Measurements from ENCODE around the gene TBX19. TPM values are rescaled to one million over a fixed set of nuclear protein-coding genes. Genes with fewer than 3 reads are reported as not detected.

Gene TBX19
- total and polyA plus RNA-seq, 2 donors (not counting 1 experiment from before 2014, with no cell fraction given), result 6.3 to 7.0 TPM

DNA sequence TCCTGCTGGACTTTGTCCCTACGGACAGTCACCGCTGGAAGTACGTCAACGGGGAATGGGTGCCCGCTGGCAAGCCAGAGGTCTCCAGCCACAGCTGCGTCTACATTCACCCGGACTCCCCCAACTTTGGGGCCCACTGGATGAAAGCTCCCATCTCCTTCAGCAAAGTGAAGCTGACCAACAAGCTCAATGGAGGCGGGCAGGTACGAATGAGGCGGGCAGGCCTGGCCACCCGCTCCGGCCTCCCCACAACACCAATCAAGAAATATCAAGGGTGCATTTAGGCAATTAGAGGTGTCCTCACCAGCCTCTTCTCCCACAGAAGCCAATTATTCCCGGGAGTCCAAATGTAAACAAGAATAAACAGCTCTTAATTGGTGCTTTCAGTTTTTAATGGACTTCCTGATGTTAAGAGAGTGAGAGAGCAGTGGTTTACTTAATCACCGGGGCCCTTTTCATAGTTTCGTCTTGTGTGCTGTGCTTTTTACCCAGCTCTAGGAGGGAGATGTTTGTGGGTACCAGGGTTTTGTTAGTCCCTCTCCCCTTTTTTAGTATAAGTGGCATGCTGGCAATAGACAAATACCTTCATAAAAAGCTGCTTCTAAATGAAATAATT, 10.7 kb downstream of the TBX19 start:
- 95% methylated on average over 13 of the region's 15 CpGs for WGBS (ENCODE audit: insufficient coverage)
- Mint-ChIP-seq H3K27me3 (no peaks in the 10 kb centered on the region), H3K27ac (no peak overlapping the region), H3K9me3 (ENCODE audit: insufficient read depth) (no peaks in the 10 kb centered on the region), H3K4me1 (peaks cover 4% of the 10 kb centered on the region), H3K4me3 (no peak overlapping the region)
- ATAC-seq (ENCODE audit: low read depth) (no peak), DNase-seq (no peak)
- Histone ChIP-seq H3K9me3 (ENCODE audit: control extremely low read depth in 1 of 3, control insufficient read depth in 2 of 3, insufficient read depth in 1 of 3, low read length in 2 of 3) (no peaks in the 10 kb centered on the region), H3K4me2 (replicated peaks; ENCODE audit: low read depth, low read length, poor library complexity, severe bottlenecking) (no peak overlapping the region), H3K4me3 (ENCODE audit: control extremely low read depth in 1 of 5, extremely low read depth in 1 of 5, insufficient read depth in 1 of 5, low read depth in 2 of 5, low read length in 4 of 5) (no peak overlapping the region), H2AFZ (ENCODE audit: insufficient read depth, low read depth, low read length, poor library complexity, severe bottlenecking) (no peak overlapping the region), H3K36me3 (replicated peaks in 1 of 2; ENCODE audit: control extremely low read depth in 1 of 2, control insufficient read depth in 1 of 2, extremely low read depth in 1 of 2, insufficient read depth in 2 of 2, low read length in 1 of 2) (peaks cover 0 to 3% of the 10 kb centered on the region in 2 experiments), H3K9ac (ENCODE audit: low read length) (no peak overlapping the region), H3K4me1 (ENCODE audit: control insufficient read depth in 2 of 2, insufficient read depth in 2 of 2, low read length in 2 of 2) (no peaks in the 10 kb centered on the region), H3K79me2 (ENCODE audit: control insufficient read depth, insufficient read depth, low read length) (no peaks in the 10 kb centered on the region), H4K20me1 (ENCODE audit: control insufficient read depth, insufficient read depth, low read length, poor library complexity, severe bottlenecking) (no peaks in the 10 kb centered on the region), H3K27me3 (replicated peaks in 1 of 4; ENCODE audit: control extremely low read depth in 1 of 4, control insufficient read depth in 3 of 4, insufficient read depth in 4 of 4, low read length in 3 of 4) (no peaks in the 10 kb centered on the region), H3K27ac (ENCODE audit: low read length in 2 of 2) (no peak overlapping the region)
- TF ChIP-seq, protein P1, sequence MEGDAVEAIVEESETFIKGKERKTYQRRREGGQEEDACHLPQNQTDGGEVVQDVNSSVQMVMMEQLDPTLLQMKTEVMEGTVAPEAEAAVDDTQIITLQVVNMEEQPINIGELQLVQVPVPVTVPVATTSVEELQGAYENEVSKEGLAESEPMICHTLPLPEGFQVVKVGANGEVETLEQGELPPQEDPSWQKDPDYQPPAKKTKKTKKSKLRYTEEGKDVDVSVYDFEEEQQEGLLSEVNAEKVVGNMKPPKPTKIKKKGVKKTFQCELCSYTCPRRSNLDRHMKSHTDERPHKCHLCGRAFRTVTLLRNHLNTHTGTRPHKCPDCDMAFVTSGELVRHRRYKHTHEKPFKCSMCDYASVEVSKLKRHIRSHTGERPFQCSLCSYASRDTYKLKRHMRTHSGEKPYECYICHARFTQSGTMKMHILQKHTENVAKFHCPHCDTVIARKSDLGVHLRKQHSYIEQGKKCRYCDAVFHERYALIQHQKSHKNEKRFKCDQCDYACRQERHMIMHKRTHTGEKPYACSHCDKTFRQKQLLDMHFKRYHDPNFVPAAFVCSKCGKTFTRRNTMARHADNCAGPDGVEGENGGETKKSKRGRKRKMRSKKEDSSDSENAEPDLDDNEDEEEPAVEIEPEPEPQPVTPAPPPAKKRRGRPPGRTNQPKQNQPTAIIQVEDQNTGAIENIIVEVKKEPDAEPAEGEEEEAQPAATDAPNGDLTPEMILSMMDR (IDR thresholded peaks at IDR 0.05), result no peak
- no peak for TF ChIP-seq EZH2 (IDR thresholded peaks at IDR 0.05; ENCODE audit: borderline replicate concordance, insufficient read depth, low read depth, low read length, poor library complexity, severe bottlenecking)
- CTCF ChIA-PET, result no interaction called here
- POLR2A ChIA-PET, result no interaction called here
- intact Hi-C loops (cut with micrococcal nuclease), result no loop called here

DNA sequence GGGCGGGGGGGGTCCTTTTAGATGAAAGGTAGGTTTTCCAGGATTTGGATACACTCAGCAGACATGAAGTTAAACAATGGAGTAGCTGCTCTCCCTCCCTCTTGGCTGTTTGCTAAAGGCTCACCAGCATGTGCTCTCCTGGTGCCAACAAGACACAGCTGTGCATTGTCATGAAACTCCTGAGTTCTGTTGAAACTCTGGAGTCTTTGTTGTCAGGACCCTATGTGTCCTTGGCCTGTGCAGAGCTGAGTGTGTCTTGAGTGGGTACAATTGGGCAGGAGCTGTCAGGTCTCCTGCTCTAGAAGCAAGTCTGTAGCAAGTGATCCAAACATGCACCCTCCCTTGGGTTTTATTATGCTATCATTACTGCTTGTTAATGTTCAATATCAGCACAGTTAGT, 12.7 kb downstream of the TBX19 start:
- CTCF ChIA-PET, result no interaction called here
- Histone ChIP-seq H3K4me3 (ENCODE audit: control extremely low read depth in 1 of 5, extremely low read depth in 1 of 5, insufficient read depth in 1 of 5, low read depth in 2 of 5, low read length in 4 of 5) (no peak overlapping the region), H3K9me3 (ENCODE audit: control extremely low read depth in 1 of 3, control insufficient read depth in 2 of 3, insufficient read depth in 1 of 3, low read length in 2 of 3) (no peaks in the 10 kb centered on the region), H3K36me3 (replicated peaks in 1 of 2; ENCODE audit: control extremely low read depth in 1 of 2, control insufficient read depth in 1 of 2, extremely low read depth in 1 of 2, insufficient read depth in 2 of 2, low read length in 1 of 2) (peaks cover 0 to 3% of the 10 kb centered on the region in 2 experiments), H3K27me3 (replicated peaks in 1 of 4; ENCODE audit: control extremely low read depth in 1 of 4, control insufficient read depth in 3 of 4, insufficient read depth in 4 of 4, low read length in 3 of 4) (no peaks in the 10 kb centered on the region), H3K27ac (ENCODE audit: low read length in 2 of 2) (no peak overlapping the region), H3K4me2 (replicated peaks; ENCODE audit: low read depth, low read length, poor library complexity, severe bottlenecking) (no peak overlapping the region), H3K4me1 (ENCODE audit: control insufficient read depth in 2 of 2, insufficient read depth in 2 of 2, low read length in 2 of 2) (no peaks in the 10 kb centered on the region), H3K9ac (ENCODE audit: low read length) (no peak overlapping the region), H2AFZ (ENCODE audit: insufficient read depth, low read depth, low read length, poor library complexity, severe bottlenecking) (no peak overlapping the region), H3K79me2 (ENCODE audit: control insufficient read depth, insufficient read depth, low read length) (no peaks in the 10 kb centered on the region), H4K20me1 (ENCODE audit: control insufficient read depth, insufficient read depth, low read length, poor library complexity, severe bottlenecking) (no peaks in the 10 kb centered on the region)
- 100% methylated on average over 1 of the region's 1 CpG for WGBS (ENCODE audit: insufficient coverage)
- intact Hi-C loops (cut with micrococcal nuclease), result no loop called here
- no peak for ATAC-seq (ENCODE audit: low read depth)
- DNase-seq, result no peak
- H3K27ac Mint-ChIP-seq, result no peak overlapping the region
- no peak for TF ChIP-seq EZH2 (IDR thresholded peaks at IDR 0.05; ENCODE audit: borderline replicate concordance, insufficient read depth, low read depth, low read length, poor library complexity, severe bottlenecking)
- TF ChIP-seq, protein P1 (IDR thresholded peaks at IDR 0.05), result no peak
- no peaks in the 10 kb centered on the region for H3K9me3 Mint-ChIP-seq (ENCODE audit: insufficient read depth)
- H3K4me1 Mint-ChIP-seq, result no peaks in the 10 kb centered on the region
- H3K4me3 Mint-ChIP-seq, result no peak overlapping the region
- POLR2A ChIA-PET, result no interaction called here
- H3K27me3 Mint-ChIP-seq, result no peaks in the 10 kb centered on the region
